Aorta (tissue), 5 donors: Measurements from ENCODE around the gene WDFY3. TPM values are rescaled to one million over a fixed set of nuclear protein-coding genes. Genes with fewer than 3 reads are reported as not detected.

ENCODE experiments used
- ATAC-seq: fragments of 200-7000 bp; cut with Tn5 transposase; one replicate; pipeline ENCODE4 v1.9.1; 2022; ENCODE audit warnings: moderate library complexity; ENCODE audit not compliant: low FRiP score
- DNase-seq, 2 donors: peaks; one replicate each; pipeline ENCODE4 v3.0.0-alpha.2; 2020
- H3K27ac ChIP-seq, 2 donors: one replicate each; pipeline ENCODE4 v1.5.1; 2013; ENCODE audit warnings: low read length in 2 of 2, mild to moderate bottlenecking in 2 of 2, moderate library complexity in 2 of 2, control low read depth in 1 of 2, inconsistent platforms in 1 of 2, low read depth in 1 of 2
- H3K27me3 ChIP-seq, 2 donors: one replicate each; pipeline ENCODE4 v1.6.1; 2013; ENCODE audit warnings: control low read depth in 1 of 2, low read length in 1 of 2, mild to moderate bottlenecking in 1 of 2, moderate library complexity in 1 of 2; ENCODE audit not compliant: insufficient read depth in 2 of 2, control insufficient read depth in 1 of 2
- H3K36me3 ChIP-seq, 2 donors: one replicate each; pipeline ENCODE4 v1.6.1; 2013; ENCODE audit warnings: control low read depth in 1 of 2, low read length in 1 of 2, mild to moderate bottlenecking in 1 of 2; ENCODE audit not compliant: insufficient read depth in 2 of 2, control insufficient read depth in 1 of 2
- H3K4me1 ChIP-seq, 2 donors: one replicate each; pipeline ENCODE4 v1.6.1; 2013; ENCODE audit warnings: low read length in 2 of 2, control low read depth in 1 of 2, mild to moderate bottlenecking in 1 of 2, moderate library complexity in 1 of 2; ENCODE audit not compliant: insufficient read depth in 2 of 2, control insufficient read depth in 1 of 2
- H3K4me3 ChIP-seq, 2 donors: one replicate each; pipeline ENCODE4 v1.5.1; 2013; ENCODE audit warnings: low read length in 2 of 2, control low read depth in 1 of 2, mild to moderate bottlenecking in 1 of 2
- H3K9me3 ChIP-seq: one replicate; pipeline ENCODE4 v1.6.1; 2013; ENCODE audit warnings: mild to moderate bottlenecking, low read length; ENCODE audit not compliant: control insufficient read depth
- WGBS, 2 donors: extraction: QIAGEN DNeasy Blood & Tissue Kit; methylation state at CpG; one replicate each; pipeline ENCODE4 v1.1.7; 2013; 5-methylcytosine and 5-hydroxymethylcytosine counted together
- intact Hi-C, 2 donors: fragments of 100-400 bp; cut with DNase I; formaldehyde crosslinking; loops; one replicate each; pipeline versions ENCODE4 v1.14.2 to v1.15.0; 2022
- polyA plus RNA-seq, 2 donors: library from polyadenylated mRNA; stranded (reverse); fragments of 200-250 nt; gene quantifications; one replicate each; pipeline ENCODE4 v1.2.3, GENCODE V29; 2013
- total RNA-seq, 2 donors: library from RNA; stranded (reverse); fragmentation: NEBNext Ultra II Directional; extraction: Animal tissue kit (Norgen Biotek cat#: 25700); gene quantifications; one replicate each; pipeline ENCODE4 v1.2.1, GENCODE V29; 2021
- donor health status: healthy with polysubstance abuse.
- donor health status: Bipolar disorder and iron deficiency.
- donor health status: DM: no; HTN: no; CAD: no.
- donor health status: DM: no; HTN: no; CAD: no.
- donor health status: DM: yes; HTN: yes; CAD: no.

WDFY3 gene
- total and polyA plus RNA-seq, 4 donors = 3.4 to 177 (median 69.5) TPM

- no peaks in the 10 kb centered on the region for H3K9me3 ChIP-seq
- H3K36me3 ChIP-seq = peaks cover 0 to 8% of the 10 kb centered on the region in 2 donors
- intact Hi-C loops = no loop called here
- H3K27me3 ChIP-seq = no peaks in the 10 kb centered on the region
- no peak overlapping the region for H3K4me3 ChIP-seq
- WGBS, 2 donors = 96 to 98% methylated on average over 3 of the region's 3 CpGs
- no peak for DNase-seq
- H3K4me1 ChIP-seq = no peaks in the 10 kb centered on the region
- H3K27ac ChIP-seq = no peak overlapping the region
- ATAC-seq = no peak
Measured at GRCh38 chr4:84710548-84710947, 255.9 kb downstream of the WDFY3 start.

- intact Hi-C loops = no loop called here
- Histone ChIP-seq H3K27me3 (no peaks in the 10 kb centered on the region), H3K4me1 (no peaks in the 10 kb centered on the region), H3K36me3 (peaks cover 0 to 8% of the 10 kb centered on the region in 2 donors), H3K27ac (no peak overlapping the region), H3K4me3 (no peak overlapping the region), H3K9me3 (no peaks in the 10 kb centered on the region)
- ATAC-seq (no peak), DNase-seq (no peak)
- 93% methylated on average over 6 of the region's 6 CpGs for WGBS, 2 donors
Measured at GRCh38 chr4:84708406-84709135, 257.9 kb downstream of the WDFY3 start.

- Histone ChIP-seq H3K27me3 (no peaks in the 10 kb centered on the region), H3K4me1 (no peaks in the 10 kb centered on the region), H3K36me3 (peaks cover 3 to 8% of the 10 kb centered on the region in 2 donors), H3K4me3 (no peak overlapping the region), H3K27ac (no peak overlapping the region), H3K9me3 (no peaks in the 10 kb centered on the region)
- WGBS, 2 donors = 95 to 100% methylated on average over 2 of the region's 2 CpGs
- intact Hi-C loops = no loop called here
- no peak for ATAC-seq
- DNase-seq = no peak
Measured at GRCh38 chr4:84706286-84706685, 260.2 kb downstream of the WDFY3 start.

GRCh38 chr4:84699001-84699671 lies 267.4 kb downstream of the WDFY3 start:
- no peaks in the 10 kb centered on the region for H3K4me1 ChIP-seq
- intact Hi-C loops = no loop called here
- H3K9me3 ChIP-seq = no peaks in the 10 kb centered on the region
- peaks cover 4 to 13% of the 10 kb centered on the region in 2 donors for H3K36me3 ChIP-seq
- ATAC-seq = no peak
- DNase-seq = no peak
- H3K27ac ChIP-seq = no peak overlapping the region
- no peaks in the 10 kb centered on the region for H3K27me3 ChIP-seq
- WGBS, 2 donors = 93 to 94% methylated on average over 6 of the region's 6 CpGs
- no peak overlapping the region for H3K4me3 ChIP-seq

GRCh38 chr4:84697615-84698201 lies 268.8 kb downstream of the WDFY3 start:
- H3K36me3 ChIP-seq = peaks cover 4 to 13% of the 10 kb centered on the region in 2 donors
- intact Hi-C loops = no loop called here
- H3K27ac ChIP-seq = no peak overlapping the region
- no peaks in the 10 kb centered on the region for H3K9me3 ChIP-seq
- H3K4me3 ChIP-seq = no peak overlapping the region
- no peaks in the 10 kb centered on the region for H3K27me3 ChIP-seq
- no peak for DNase-seq
- 67 to 71% methylated on average over 4 of the region's 4 CpGs for WGBS, 2 donors
- no peak for ATAC-seq
- no peaks in the 10 kb centered on the region for H3K4me1 ChIP-seq

GRCh38 chr4:84697159-84697558 lies 269.3 kb downstream of the WDFY3 start:
- no peaks in the 10 kb centered on the region for H3K9me3 ChIP-seq
- H3K4me3 ChIP-seq = no peak overlapping the region
- intact Hi-C loops = no loop called here
- H3K36me3 ChIP-seq = peaks cover 4 to 11% of the 10 kb centered on the region in 2 donors
- ATAC-seq (no peak), DNase-seq (no peak)
- 93 to 97% methylated on average over 2 of the region's 2 CpGs for WGBS, 2 donors
- H3K27ac ChIP-seq = no peak overlapping the region
- no peaks in the 10 kb centered on the region for H3K27me3 ChIP-seq
- H3K4me1 ChIP-seq = no peaks in the 10 kb centered on the region

GRCh38 chr4:84691800-84692199 lies 274.7 kb downstream of the WDFY3 start:
- Histone ChIP-seq H3K4me1 (no peaks in the 10 kb centered on the region), H3K9me3 (no peaks in the 10 kb centered on the region), H3K36me3 (peaks cover 8 to 10% of the 10 kb centered on the region in 2 donors), H3K4me3 (no peak overlapping the region), H3K27me3 (no peaks in the 10 kb centered on the region), H3K27ac (peak overlapping the region in 1 of 2 donors; percentile 36)
- WGBS, 2 donors = 84 to 94% methylated on average over 1 of the region's 1 CpG
- intact Hi-C loops = no loop called here
- ATAC-seq (no peak), DNase-seq (no peak)

GRCh38 chr4:84691170-84691691 lies 275.3 kb downstream of the WDFY3 start:
- H3K36me3 ChIP-seq = peaks cover 8 to 10% of the 10 kb centered on the region in 2 donors
- intact Hi-C loops = no loop called here
- DNase-seq = no peak
- peak; percentile 36 for ATAC-seq
- no peaks in the 10 kb centered on the region for H3K4me1 ChIP-seq
- H3K27me3 ChIP-seq = no peaks in the 10 kb centered on the region
- WGBS, 2 donors = 10 to 18% methylated on average over 1 of the region's 1 CpG
- peak overlapping the region in 1 of 2 donors; percentile 33 for H3K27ac ChIP-seq
- no peak overlapping the region for H3K4me3 ChIP-seq
- H3K9me3 ChIP-seq = no peaks in the 10 kb centered on the region
